ENCODE data around the gene CCDC30. TPM values are rescaled to one million over a fixed set of nuclear protein-coding genes. Genes with fewer than 3 reads are reported as not detected.

Gene CCDC30
- total RNA-seq, 4 donors from 2014 or later = 1.5 to 11.0 (median 6.0) TPM

GRCh38 chr1:42456754-42457089 is 6.4 kb upstream of the CCDC30 start:
- no peaks in the 10 kb centered on the region for H3K27me3 ChIP-seq
- H3K36me3 ChIP-seq = no peaks in the 10 kb centered on the region
- peak overlapping the region; percentile 84 to 95 for H3K27ac ChIP-seq
- no peak for TF ChIP-seq CTCF (IDR thresholded peaks at IDR 0.05)
- TF ChIP-seq POLR2A (IDR thresholded peaks at IDR 0.05) = no peak
- H3K4me1 ChIP-seq = peaks cover 0 to 6% of the 10 kb centered on the region in 2 donors
- intact Hi-C loops (cut with DNase I; ENCODE audit: low total_unique reads) = no loop called here
- H3K4me3 ChIP-seq = peak overlapping the region; percentile 68 to 92
- DNase-seq = peak in 1 of 2 donors; percentile 37
- H3K9me3 ChIP-seq = no peaks in the 10 kb centered on the region

- TF ChIP-seq CTCF (IDR thresholded peaks at IDR 0.05) = no peak
- TF ChIP-seq POLR2A (IDR thresholded peaks at IDR 0.05) = no peak
These were observed 1.9 kb upstream of the CCDC30 start for GRCh38 chr1:42461196-42461595.

GRCh38 chr1:42463921-42464320 is 835 bp downstream of the CCDC30 start:
- peak overlapping the region in 1 of 2 donors; percentile 72 for H3K4me3 ChIP-seq
- no peaks in the 10 kb centered on the region for H3K27me3 ChIP-seq
- no peak overlapping the region for H3K27ac ChIP-seq
- DNase-seq = no peak
- intact Hi-C loops (cut with DNase I; ENCODE audit: low total_unique reads) = no loop called here
- H3K9me3 ChIP-seq = no peaks in the 10 kb centered on the region
- TF ChIP-seq POLR2A (IDR thresholded peaks at IDR 0.05) = no peak
- no peak for TF ChIP-seq CTCF (IDR thresholded peaks at IDR 0.05)
- H3K4me1 ChIP-seq = no peaks in the 10 kb centered on the region
- no peaks in the 10 kb centered on the region for H3K36me3 ChIP-seq

More at GRCh38 chr1:42461196-42461595, 1.9 kb upstream of the CCDC30 start:
- Histone ChIP-seq H3K27ac (no peak overlapping the region), H3K27me3 (no peaks in the 10 kb centered on the region), H3K4me1 (peaks cover 0 to 6% of the 10 kb centered on the region in 2 donors), H3K4me3 (no peak overlapping the region), H3K36me3 (no peaks in the 10 kb centered on the region), H3K9me3 (no peaks in the 10 kb centered on the region)
- intact Hi-C loops (cut with DNase I; ENCODE audit: low total_unique reads) = no loop called here
- DNase-seq = no peak

GRCh38 chr1:42466030-42466429 is 2.9 kb downstream of the CCDC30 start:
- Histone ChIP-seq H3K4me1 (no peaks in the 10 kb centered on the region), H3K27ac (no peak overlapping the region), H3K4me3 (no peak overlapping the region), H3K36me3 (no peaks in the 10 kb centered on the region), H3K27me3 (no peaks in the 10 kb centered on the region), H3K9me3 (no peaks in the 10 kb centered on the region)
- intact Hi-C loops (cut with DNase I; ENCODE audit: low total_unique reads) = no loop called here
- DNase-seq = no peak
- TF ChIP-seq CTCF (IDR thresholded peaks at IDR 0.05) = no peak
- TF ChIP-seq POLR2A (IDR thresholded peaks at IDR 0.05) = no peak

GRCh38 chr1:42469727-42470126 is 6.6 kb downstream of the CCDC30 start:
- Histone ChIP-seq H3K36me3 (no peaks in the 10 kb centered on the region), H3K9me3 (no peaks in the 10 kb centered on the region), H3K4me3 (no peak overlapping the region), H3K4me1 (no peaks in the 10 kb centered on the region), H3K27ac (no peak overlapping the region), H3K27me3 (no peaks in the 10 kb centered on the region)
- TF ChIP-seq CTCF (IDR thresholded peaks at IDR 0.05) (no peak), POLR2A (IDR thresholded peaks at IDR 0.05) (no peak)
- intact Hi-C loops (cut with DNase I; ENCODE audit: low total_unique reads) = no loop called here
- DNase-seq = no peak

Data from uterus (tissue), 4 donors.